Lung (tissue), 12 donors: ENCODE data around the gene TMC8. TPM values are rescaled to one million over a fixed set of nuclear protein-coding genes. Genes with fewer than 3 reads are reported as not detected.

Source experiments
- ATAC-seq: fragments of 200-7000 bp; cut with Tn5 transposase; one replicate; pipeline ENCODE4 v1.9.1; 2020; ENCODE audit warnings: moderate number of reproducible peaks; ENCODE audit not compliant: insufficient read depth, low FRiP score
- DNase-seq, 3 donors: peaks; one replicate each; pipeline ENCODE4 v3.0.0-alpha.2; 2013 to 2017
- H3K27ac ChIP-seq, 2 donors: one replicate each; pipeline ENCODE4 v1.5.1; 2013; ENCODE audit warnings: mild to moderate bottlenecking in 2 of 2, moderate library complexity in 2 of 2, control low read depth in 1 of 2, inconsistent platforms in 1 of 2, low read depth in 1 of 2, low read length in 1 of 2
- H3K27me3 ChIP-seq, 3 donors: one replicate each; pipeline ENCODE4 v1.5.1; 2013; ENCODE audit warnings: low read length in 2 of 3; ENCODE audit not compliant: control insufficient read depth in 3 of 3, insufficient read depth in 3 of 3
- H3K36me3 ChIP-seq, 4 donors: one replicate each; pipeline ENCODE4 v1.5.1; 2013; ENCODE audit warnings: low read length in 4 of 4, mild to moderate bottlenecking in 1 of 4, moderate library complexity in 1 of 4; ENCODE audit not compliant: control insufficient read depth in 4 of 4, insufficient read depth in 4 of 4
- H3K4me1 ChIP-seq, 5 donors: one replicate each; pipeline ENCODE4 v1.5.1; 2013; ENCODE audit warnings: low read length in 5 of 5, mild to moderate bottlenecking in 2 of 5, moderate library complexity in 1 of 5; ENCODE audit not compliant: control insufficient read depth in 5 of 5, insufficient read depth in 5 of 5
- H3K4me3 ChIP-seq: one replicate; pipeline ENCODE4 v1.5.1; 2013; ENCODE audit warnings: mild to moderate bottlenecking, control low read depth, moderate library complexity
- H3K9ac ChIP-seq, 2 donors: one replicate each; pipeline ENCODE4 v1.5.1; 2013; ENCODE audit warnings: low read length in 2 of 2, control low read depth in 1 of 2; ENCODE audit not compliant: insufficient read depth in 1 of 2
- H3K9me3 ChIP-seq, 4 donors: one replicate each; pipeline ENCODE4 v1.5.1; 2013; ENCODE audit warnings: low read length in 3 of 4, mild to moderate bottlenecking in 1 of 4, moderate library complexity in 1 of 4; ENCODE audit not compliant: control insufficient read depth in 4 of 4, insufficient read depth in 3 of 4
- CTCF ChIP-seq: IDR thresholded peaks from 2 replicates; pipeline ENCODE4 v1.5.1; 2012; ENCODE audit warnings: mild to moderate bottlenecking; ENCODE audit errors: control extremely low read depth, extremely low read depth
- WGBS, 2 donors: extraction: QIAGEN DNeasy Blood & Tissue Kit; methylation state at CpG; one replicate each; pipeline ENCODE4 v1.1.7; 2013; 5-methylcytosine and 5-hydroxymethylcytosine counted together
- polyA plus RNA-seq, 2 donors: library from polyadenylated mRNA; stranded (reverse); fragments of 200-250 nt; gene quantifications; one replicate each; pipeline ENCODE4 v1.2.1, GENCODE V29; 2013
- total RNA-seq, 2 donors: library from RNA; depleted of rRNA in 1 of 2; stranded (reverse); fragments of >200 nt in 1 of 2; gene quantifications; one replicate each; pipeline ENCODE4 v1.2.1, GENCODE V29; 2014 to 2021
- donor health status: control.
- donor health status: control.
- donor health status: Bipolar disorder and iron deficiency.
- donor health status: healthy.
- donor health status: DM: yes; HTN: yes; CAD: no.

TMC8 gene
- total and polyA plus RNA-seq, 4 donors, result 15.5 to 28.1 (median 18.5) TPM

GRCh38 chr17:78144147-78144719, 13.7 kb downstream of the TMC8 start:
- Histone ChIP-seq H3K9ac (no peak overlapping the region), H3K36me3 (no peaks in the 10 kb centered on the region), H3K27ac (peak overlapping the region in 1 of 2 donors; percentile 55), H3K4me3 (no peak overlapping the region), H3K27me3 (no peaks in the 10 kb centered on the region), H3K9me3 (no peaks in the 10 kb centered on the region), H3K4me1 (peaks cover 0 to 29% (median 18%) of the 10 kb centered on the region in 5 donors)
- peak; percentile 92 to 98 (median 95) for DNase-seq
- no peak for ATAC-seq
- no peak for TF ChIP-seq CTCF
- WGBS, 2 donors, result 37 to 39% methylated on average over 11 of the region's 11 CpGs

GRCh38 chr17:78144736-78145641, 14.4 kb downstream of the TMC8 start:
- peak; percentile 14 for ATAC-seq
- H3K36me3 ChIP-seq, result no peaks in the 10 kb centered on the region
- no peak overlapping the region for H3K9ac ChIP-seq
- no peaks in the 10 kb centered on the region for H3K9me3 ChIP-seq
- no peaks in the 10 kb centered on the region for H3K27me3 ChIP-seq
- no peak overlapping the region for H3K4me3 ChIP-seq
- H3K27ac ChIP-seq, result peak overlapping the region in 1 of 2 donors; percentile 55
- TF ChIP-seq CTCF, result no peak
- H3K4me1 ChIP-seq, result peaks cover 0 to 29% (median 18%) of the 10 kb centered on the region in 5 donors
- WGBS, 2 donors, result 62 to 81% methylated on average over 18 of the region's 18 CpGs
- DNase-seq, result no peak

GRCh38 chr17:78146471-78146869, 15.9 kb downstream of the TMC8 start:
- peak overlapping the region in 1 of 2 donors; percentile 24 for H3K27ac ChIP-seq
- no peak overlapping the region for H3K4me3 ChIP-seq
- H3K9me3 ChIP-seq, result no peaks in the 10 kb centered on the region
- DNase-seq (no peak), ATAC-seq (no peak)
- peaks cover 0 to 27% (median 13%) of the 10 kb centered on the region in 5 donors for H3K4me1 ChIP-seq
- H3K9ac ChIP-seq, result no peak overlapping the region
- no peak for TF ChIP-seq CTCF
- no peaks in the 10 kb centered on the region for H3K36me3 ChIP-seq
- WGBS, 2 donors, result 96 to 99% methylated on average over 7 of the region's 7 CpGs
- no peaks in the 10 kb centered on the region for H3K27me3 ChIP-seq
